Stimulated activated naive CD8-positive, alpha-beta T cell treated with anti-CD3 and anti-CD28 coated beads, Interleukin-15, Interleukin-2, amounts not matched to agents 100 ng/mL and 50 ng/mL, for 24 hours (primary cell): Measurements from ENCODE around the gene AUTS2.

Experiments used
- H3K27ac Mint-ChIP-seq: one replicate; pipeline ENCODE4 v1.8.0; 2021; ENCODE audit warnings: mild to moderate bottlenecking, mixed read lengths
- H3K27me3 Mint-ChIP-seq: one replicate; pipeline ENCODE4 v1.8.0; 2021; ENCODE audit warnings: mixed read lengths
- H3K36me3 Mint-ChIP-seq: one replicate; pipeline ENCODE4 v1.8.0; 2021; ENCODE audit warnings: low read depth, mixed read lengths
- H3K4me1 Mint-ChIP-seq: one replicate; pipeline ENCODE4 v1.8.0; 2021; ENCODE audit warnings: low read depth, mixed read lengths
- H3K4me3 Mint-ChIP-seq: one replicate; pipeline ENCODE4 v1.8.0; 2021; ENCODE audit warnings: mild to moderate bottlenecking, mixed read lengths
- H3K9me3 Mint-ChIP-seq: one replicate; pipeline ENCODE4 v1.8.0; 2021; ENCODE audit warnings: mixed read lengths

The AUTS2 gene

GRCh38 chr7:69625238-69625637 is 27.0 kb downstream of the AUTS2 start:
- no peak overlapping the region for H3K27ac Mint-ChIP-seq
- H3K4me1 Mint-ChIP-seq: peaks cover 3% of the 10 kb centered on the region
- H3K4me3 Mint-ChIP-seq: no peak overlapping the region
- H3K9me3 Mint-ChIP-seq: no peaks in the 10 kb centered on the region
- peaks cover 3% of the 10 kb centered on the region for H3K27me3 Mint-ChIP-seq
- H3K36me3 Mint-ChIP-seq: no peaks in the 10 kb centered on the region

GRCh38 chr7:69625798-69626197 is 27.5 kb downstream of the AUTS2 start:
- H3K27me3 Mint-ChIP-seq: peaks cover 3% of the 10 kb centered on the region
- H3K36me3 Mint-ChIP-seq: no peaks in the 10 kb centered on the region
- H3K4me3 Mint-ChIP-seq: no peak overlapping the region
- no peak overlapping the region for H3K27ac Mint-ChIP-seq
- no peaks in the 10 kb centered on the region for H3K9me3 Mint-ChIP-seq
- peaks cover 3% of the 10 kb centered on the region for H3K4me1 Mint-ChIP-seq

GRCh38 chr7:69630292-69630691 is 32.0 kb downstream of the AUTS2 start:
- no peaks in the 10 kb centered on the region for H3K9me3 Mint-ChIP-seq
- no peak overlapping the region for H3K4me3 Mint-ChIP-seq
- H3K27me3 Mint-ChIP-seq: peaks cover 7% of the 10 kb centered on the region
- H3K4me1 Mint-ChIP-seq: peaks cover 3% of the 10 kb centered on the region
- no peaks in the 10 kb centered on the region for H3K36me3 Mint-ChIP-seq
- no peak overlapping the region for H3K27ac Mint-ChIP-seq

GRCh38 chr7:69631131-69631530 is 32.9 kb downstream of the AUTS2 start:
- no peak overlapping the region for H3K27ac Mint-ChIP-seq
- H3K27me3 Mint-ChIP-seq: peaks cover 7% of the 10 kb centered on the region
- H3K9me3 Mint-ChIP-seq: no peaks in the 10 kb centered on the region
- H3K4me3 Mint-ChIP-seq: no peak overlapping the region
- no peaks in the 10 kb centered on the region for H3K36me3 Mint-ChIP-seq
- peaks cover 3% of the 10 kb centered on the region for H3K4me1 Mint-ChIP-seq

- Mint-ChIP-seq H3K27me3 (peaks cover 7% of the 10 kb centered on the region), H3K27ac (no peak overlapping the region), H3K4me1 (peaks cover 3% of the 10 kb centered on the region), H3K4me3 (no peak overlapping the region), H3K36me3 (no peaks in the 10 kb centered on the region), H3K9me3 (no peaks in the 10 kb centered on the region)
Measured at GRCh38 chr7:69632280-69632679, 34.0 kb downstream of the AUTS2 start.

GRCh38 chr7:69633122-69633831 is 35.0 kb downstream of the AUTS2 start:
- Mint-ChIP-seq H3K36me3 (no peaks in the 10 kb centered on the region), H3K4me1 (peaks cover 3% of the 10 kb centered on the region), H3K27me3 (peaks cover 7% of the 10 kb centered on the region)

GRCh38 chr7:69635555-69636185 is 37.4 kb downstream of the AUTS2 start:
- Mint-ChIP-seq H3K36me3 (no peaks in the 10 kb centered on the region), H3K27me3 (peaks cover 4% of the 10 kb centered on the region), H3K4me1 (no peaks in the 10 kb centered on the region), H3K4me3 (no peak overlapping the region), H3K27ac (no peak overlapping the region), H3K9me3 (no peaks in the 10 kb centered on the region)

More at GRCh38 chr7:69633122-69633831, 35.0 kb downstream of the AUTS2 start:
- Mint-ChIP-seq H3K9me3 (no peaks in the 10 kb centered on the region), H3K27ac (no peak overlapping the region), H3K4me3 (no peak overlapping the region)

GRCh38 chr7:69638674-69639073 is 40.4 kb downstream of the AUTS2 start:
- Mint-ChIP-seq H3K4me3 (no peak overlapping the region), H3K36me3 (no peaks in the 10 kb centered on the region), H3K27ac (no peak overlapping the region), H3K4me1 (no peaks in the 10 kb centered on the region), H3K9me3 (no peaks in the 10 kb centered on the region), H3K27me3 (no peaks in the 10 kb centered on the region)

- H3K4me1 Mint-ChIP-seq: no peaks in the 10 kb centered on the region
- no peaks in the 10 kb centered on the region for H3K36me3 Mint-ChIP-seq
- H3K4me3 Mint-ChIP-seq: no peak overlapping the region
- no peak overlapping the region for H3K27ac Mint-ChIP-seq
- H3K9me3 Mint-ChIP-seq: no peaks in the 10 kb centered on the region
- H3K27me3 Mint-ChIP-seq: no peaks in the 10 kb centered on the region
Measured at GRCh38 chr7:69640216-69640615, 41.9 kb downstream of the AUTS2 start.

GRCh38 chr7:69640925-69641594 is 42.8 kb downstream of the AUTS2 start:
- no peak overlapping the region for H3K27ac Mint-ChIP-seq
- H3K27me3 Mint-ChIP-seq: no peaks in the 10 kb centered on the region
- no peak overlapping the region for H3K4me3 Mint-ChIP-seq
- H3K4me1 Mint-ChIP-seq: no peaks in the 10 kb centered on the region
- no peaks in the 10 kb centered on the region for H3K9me3 Mint-ChIP-seq
- H3K36me3 Mint-ChIP-seq: no peaks in the 10 kb centered on the region

- Mint-ChIP-seq H3K27ac (no peak overlapping the region), H3K9me3 (no peaks in the 10 kb centered on the region), H3K4me3 (no peak overlapping the region), H3K4me1 (peaks cover 3% of the 10 kb centered on the region), H3K36me3 (no peaks in the 10 kb centered on the region), H3K27me3 (no peaks in the 10 kb centered on the region)
Measured at GRCh38 chr7:69643265-69643664, 45.0 kb downstream of the AUTS2 start.

- peaks cover 4% of the 10 kb centered on the region for H3K27me3 Mint-ChIP-seq
- no peak overlapping the region for H3K27ac Mint-ChIP-seq
- peaks cover 3% of the 10 kb centered on the region for H3K4me1 Mint-ChIP-seq
- no peaks in the 10 kb centered on the region for H3K36me3 Mint-ChIP-seq
- no peak overlapping the region for H3K4me3 Mint-ChIP-seq
- H3K9me3 Mint-ChIP-seq: no peaks in the 10 kb centered on the region
Measured at GRCh38 chr7:69643708-69644445, 45.6 kb downstream of the AUTS2 start.

- no peaks in the 10 kb centered on the region for H3K36me3 Mint-ChIP-seq
- peaks cover 4% of the 10 kb centered on the region for H3K27me3 Mint-ChIP-seq
- no peak overlapping the region for H3K27ac Mint-ChIP-seq
- no peaks in the 10 kb centered on the region for H3K9me3 Mint-ChIP-seq
- no peak overlapping the region for H3K4me3 Mint-ChIP-seq
- H3K4me1 Mint-ChIP-seq: peaks cover 5% of the 10 kb centered on the region
Measured at GRCh38 chr7:69645683-69646082, 47.4 kb downstream of the AUTS2 start.

GRCh38 chr7:69651101-69651590 is 52.9 kb downstream of the AUTS2 start:
- H3K4me3 Mint-ChIP-seq: no peak overlapping the region
- peaks cover 16% of the 10 kb centered on the region for H3K4me1 Mint-ChIP-seq
- no peaks in the 10 kb centered on the region for H3K9me3 Mint-ChIP-seq
- no peaks in the 10 kb centered on the region for H3K36me3 Mint-ChIP-seq
- H3K27ac Mint-ChIP-seq: no peak overlapping the region
- H3K27me3 Mint-ChIP-seq: peaks cover 4% of the 10 kb centered on the region
